Erythroblast (primary cell): ENCODE results near the gene PTPRCAP.

ENCODE experiments used
- GATA1 ChIP-seq: IDR thresholded peaks from 2 replicates; pipeline ENCODE4 v1.6.1; 2011; ENCODE audit warnings: low read depth, mild to moderate bottlenecking, control low read depth, low read length, moderate library complexity
- POLR2A ChIP-seq: IDR thresholded peaks from 2 replicates; pipeline ENCODE4 v1.6.1; 2011; ENCODE audit warnings: mild to moderate bottlenecking, low read length

DNA sequence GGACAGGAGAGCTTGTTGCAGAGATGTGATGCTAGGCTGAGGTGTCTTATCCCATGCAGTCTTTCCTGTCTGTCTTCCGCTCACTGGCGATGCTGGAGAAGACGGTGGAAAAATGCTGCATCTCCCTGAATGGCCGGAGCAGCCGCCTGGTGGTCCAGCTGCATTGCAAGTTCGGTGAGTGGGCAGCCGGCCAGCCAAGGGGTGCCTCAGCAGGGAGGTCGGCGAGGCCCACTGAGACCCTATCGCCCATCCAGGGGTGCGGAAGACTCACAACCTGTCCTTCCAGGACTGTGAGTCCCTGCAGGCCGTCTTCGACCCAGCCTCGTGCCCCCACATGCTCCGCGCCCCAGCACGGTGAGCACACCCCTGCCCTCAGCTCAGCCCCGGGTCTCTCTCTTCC lies 44.0 kb downstream of the PTPRCAP start:
- TF ChIP-seq POLR2A (no peak), GATA1 (no peak)
